ENCODE data around the gene TJAP1.

Gene TJAP1

DNA sequence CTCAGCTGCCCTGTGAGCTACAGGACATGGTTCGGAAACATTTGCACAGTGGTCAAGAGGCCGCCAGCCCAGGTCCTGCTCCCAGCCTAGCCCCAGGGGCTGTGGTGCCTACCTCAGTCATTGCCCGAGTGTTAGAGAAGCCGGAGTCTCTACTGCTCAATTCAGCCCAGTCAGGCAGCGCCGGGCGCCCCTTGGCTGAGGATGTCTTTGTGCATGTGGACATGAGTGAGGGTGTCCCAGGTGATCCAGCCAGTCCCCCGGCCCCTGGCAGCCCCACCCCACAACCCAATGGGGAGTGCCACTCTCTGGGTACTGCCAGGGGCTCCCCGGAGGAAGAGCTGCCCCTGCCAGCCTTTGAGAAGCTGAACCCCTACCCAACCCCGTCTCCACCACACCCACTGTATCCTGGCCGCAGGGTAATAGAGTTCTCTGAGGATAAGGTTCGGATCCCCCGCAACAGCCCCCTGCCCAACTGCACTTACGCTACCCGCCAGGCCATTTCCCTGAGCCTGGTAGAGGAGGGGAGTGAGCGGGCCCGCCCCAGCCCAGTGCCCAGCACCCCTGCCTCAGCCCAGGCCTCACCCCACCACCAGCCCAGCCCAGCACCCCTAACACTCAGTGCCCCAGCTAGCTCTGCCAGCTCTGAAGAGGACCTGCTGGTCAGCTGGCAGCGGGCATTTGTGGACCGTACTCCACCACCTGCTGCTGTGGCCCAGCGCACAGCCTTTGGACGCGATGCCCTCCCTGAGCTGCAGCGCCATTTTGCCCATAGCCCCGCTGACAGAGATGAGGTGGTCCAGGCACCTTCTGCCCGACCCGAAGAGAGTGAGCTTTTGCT, 27.6 kb downstream of the TJAP1 start:
- DNase-seq (ENCODE audit: low read depth in 2 of 2): no peak

DNA sequence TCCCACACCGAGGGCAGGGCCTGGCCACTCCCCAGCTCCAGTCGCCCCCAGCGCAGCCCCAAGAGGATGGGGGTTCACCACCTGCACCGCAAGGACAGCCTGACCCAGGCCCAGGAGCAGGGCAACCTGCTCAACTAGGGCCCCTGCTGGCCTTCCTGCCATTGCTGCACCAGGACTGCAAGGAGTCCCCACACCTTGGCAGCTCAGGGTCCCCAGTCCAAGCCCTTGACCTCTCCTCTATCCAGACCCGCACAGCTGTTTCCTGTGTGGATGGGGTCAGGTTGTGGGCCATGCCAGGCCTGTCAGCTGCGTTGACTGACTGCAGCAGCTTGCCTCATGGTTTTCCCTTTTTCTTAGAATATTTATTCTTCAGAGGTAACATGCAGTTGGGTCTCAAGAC, 28.3 kb downstream of the TJAP1 start:
- no peak for DNase-seq (ENCODE audit: low read depth in 2 of 2)

DNA sequence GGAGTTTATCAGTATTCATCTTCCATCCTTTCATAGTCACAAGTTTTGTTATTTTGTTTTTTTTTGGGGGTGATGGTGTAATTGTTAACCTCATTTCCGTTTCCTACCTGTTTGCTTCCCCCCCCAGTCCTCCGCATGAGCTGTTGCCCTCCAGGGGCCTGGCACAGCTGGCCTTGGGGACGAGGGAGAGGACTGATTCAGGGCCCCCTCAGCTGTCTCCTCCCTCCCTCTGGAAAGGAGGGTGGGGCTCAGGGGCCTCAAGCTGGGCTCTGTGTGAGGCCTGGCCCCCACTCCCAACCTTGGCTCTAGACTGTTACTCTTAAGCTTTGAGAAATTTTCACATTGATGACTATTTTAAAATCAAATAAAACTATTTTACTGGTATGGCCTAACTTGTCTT, 28.8 kb downstream of the TJAP1 start:
- no peak for DNase-seq (ENCODE audit: low read depth in 2 of 2)

DNA sequence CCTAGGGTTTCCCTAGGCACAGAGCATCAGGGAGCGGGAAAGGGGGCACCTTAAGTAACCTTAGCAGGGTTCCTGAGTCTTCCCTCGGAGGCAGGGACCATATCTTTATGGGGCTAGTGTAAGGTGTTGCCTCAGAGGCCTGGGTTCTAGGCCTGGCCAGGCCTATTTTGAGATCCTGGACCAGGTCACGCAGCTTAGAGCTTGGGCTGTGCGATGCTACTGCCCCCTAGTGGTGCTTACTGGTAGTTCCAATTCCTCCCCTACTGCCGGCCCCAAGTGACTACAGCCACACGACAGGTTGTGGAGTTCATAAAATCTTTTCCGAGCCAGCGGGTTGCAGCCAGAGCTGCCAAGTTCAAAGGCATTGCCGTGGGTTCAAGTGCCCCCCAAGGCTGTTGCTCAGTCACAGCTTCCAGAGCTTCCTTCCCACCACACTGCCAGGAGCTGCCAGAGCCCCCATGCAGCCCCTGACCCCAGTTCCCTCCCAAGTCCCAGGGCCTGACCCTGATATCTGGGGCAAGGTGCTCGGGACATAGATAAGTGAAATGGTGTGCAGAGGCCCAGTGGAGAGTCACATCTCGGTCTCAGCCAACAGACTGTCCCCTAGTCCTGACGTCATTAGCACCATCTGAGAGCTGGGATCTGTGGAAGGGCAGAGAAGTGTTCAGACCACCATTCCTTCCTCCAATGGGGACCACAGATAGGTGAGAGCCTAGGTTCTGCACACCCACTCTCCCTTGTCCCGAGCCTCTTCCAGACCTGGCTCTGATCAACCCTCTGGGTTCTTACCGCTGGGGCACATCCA, 29.5 kb downstream of the TJAP1 start:
- peak; percentile 72 to 79 for DNase-seq (ENCODE audit: low read depth in 2 of 2)

DNA sequence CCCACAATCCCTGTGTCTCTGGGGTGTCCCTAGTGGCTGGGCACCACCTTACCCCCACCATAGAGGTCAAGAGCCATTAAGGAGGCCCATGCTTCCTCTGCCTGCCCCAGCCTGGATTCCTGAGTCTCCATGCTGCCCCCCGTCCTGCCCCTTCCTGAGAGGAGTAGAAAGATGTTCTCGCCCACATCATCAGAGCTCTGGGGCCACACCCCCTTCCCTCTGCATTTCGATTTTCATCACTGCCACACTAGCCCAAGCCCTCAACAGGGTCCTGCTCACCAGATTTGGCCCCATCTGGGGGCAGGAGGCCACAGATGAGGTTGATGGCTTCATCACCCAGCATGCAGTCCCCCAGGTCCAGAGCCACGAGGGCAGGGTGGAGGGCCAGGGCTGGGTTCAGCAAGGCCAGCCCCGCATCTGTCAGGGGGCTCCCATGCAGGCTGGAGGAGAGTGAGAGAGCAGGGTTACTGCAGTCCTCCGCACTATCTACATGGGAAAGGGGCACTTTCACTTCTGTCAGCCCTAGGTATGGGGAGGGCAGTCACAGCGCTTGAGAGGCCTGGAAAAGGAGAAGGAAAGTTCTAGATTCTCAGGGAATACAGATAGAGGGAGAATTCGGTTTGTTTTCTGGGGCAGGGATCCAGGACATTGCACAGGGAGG, 31.2 kb downstream of the TJAP1 start:
- no peak for DNase-seq (ENCODE audit: low read depth in 2 of 2)

DNA sequence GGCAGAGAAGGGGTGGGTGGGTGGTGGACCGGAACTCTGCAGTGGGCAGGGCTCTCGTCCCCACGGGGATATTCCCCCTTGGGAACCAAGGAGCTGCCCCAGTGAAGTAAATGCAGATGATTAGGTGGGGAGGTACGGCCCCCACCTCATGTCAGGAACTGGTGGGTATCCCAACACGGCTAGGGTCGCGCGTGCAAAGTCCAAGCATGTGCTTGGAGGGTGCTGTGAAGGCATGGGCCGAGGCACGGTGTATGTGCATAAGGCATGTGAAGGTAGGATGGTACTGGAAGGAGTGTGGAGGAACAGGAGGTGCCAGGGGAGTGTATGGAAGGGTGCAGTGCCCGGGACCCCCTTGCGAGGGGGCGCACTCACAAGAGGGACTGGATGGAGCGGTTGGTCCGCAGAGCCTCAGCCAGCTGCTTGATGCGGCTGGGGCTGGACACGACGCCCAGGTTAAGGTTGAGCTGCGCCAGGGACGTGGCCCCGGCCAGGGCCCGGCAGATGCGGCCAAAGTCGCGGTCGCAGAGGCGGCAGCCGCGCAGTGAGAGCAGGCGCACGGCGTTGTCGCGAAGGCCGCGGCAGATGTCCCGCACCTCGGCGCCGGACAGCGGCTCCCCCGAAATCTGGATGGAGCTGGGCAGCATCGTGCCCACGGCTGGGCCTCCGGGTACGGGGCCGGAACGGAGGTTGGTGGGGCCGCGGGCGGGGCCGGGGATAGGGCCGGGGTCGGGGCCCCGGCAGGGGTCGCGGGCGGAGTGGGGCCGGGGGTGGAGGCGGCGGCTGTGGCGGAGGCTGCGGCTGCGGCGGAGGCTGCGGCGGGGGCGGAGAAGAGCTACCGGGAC, 32.0 kb downstream of the TJAP1 start:
- no peak for DNase-seq (ENCODE audit: low read depth in 2 of 2)

DNA sequence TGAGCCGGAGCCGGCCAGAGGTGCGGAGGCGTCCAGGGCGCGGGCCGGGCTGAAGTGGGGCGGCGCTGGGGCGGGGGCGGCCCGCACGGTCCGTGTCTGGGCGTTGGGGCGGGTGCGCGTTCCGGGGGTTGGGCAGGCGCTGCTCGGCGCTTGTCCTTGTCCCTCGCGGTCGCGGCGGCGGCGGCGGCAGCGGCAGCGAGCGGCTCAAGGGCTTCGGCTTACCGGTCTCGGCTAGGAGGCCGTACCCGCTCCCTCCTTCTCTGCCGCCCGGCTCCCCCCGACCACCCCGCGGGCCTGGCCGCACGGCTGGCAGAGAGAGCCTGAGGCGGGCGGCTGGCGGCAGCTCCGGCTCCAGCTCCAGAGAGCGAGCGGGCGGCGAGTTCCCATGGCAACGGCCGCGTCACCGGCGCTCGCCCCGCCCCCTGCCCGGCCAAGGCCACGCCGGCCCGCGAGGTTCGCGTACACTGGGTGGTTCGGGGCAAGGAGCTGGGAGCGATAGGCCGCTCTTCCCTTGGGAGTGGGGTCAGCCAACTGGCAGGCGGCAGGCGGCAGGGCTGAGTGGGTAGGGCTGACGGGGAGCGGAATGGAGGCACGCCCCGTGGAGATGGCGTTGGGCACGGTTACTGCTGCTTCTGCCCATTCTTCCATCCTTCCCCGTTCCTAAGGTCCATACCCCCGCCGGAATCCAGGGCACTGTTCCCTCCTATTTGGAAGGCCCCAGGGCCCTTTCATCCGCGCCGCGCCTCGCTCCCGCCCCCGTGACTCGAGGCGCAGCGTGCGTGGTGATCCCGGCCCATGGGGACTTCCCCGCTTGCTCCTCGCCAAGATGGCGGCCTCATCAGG, 32.8 kb downstream of the TJAP1 start, which contains the start of gene LRRC73:
Gene LRRC73 (minus strand): TSS at position 363 of the 843 bp plus-strand sequence. CDS start 561 bp downstream, outside the sequence.
- peak; percentile 63 to 70 for DNase-seq (ENCODE audit: low read depth in 2 of 2)

DNA sequence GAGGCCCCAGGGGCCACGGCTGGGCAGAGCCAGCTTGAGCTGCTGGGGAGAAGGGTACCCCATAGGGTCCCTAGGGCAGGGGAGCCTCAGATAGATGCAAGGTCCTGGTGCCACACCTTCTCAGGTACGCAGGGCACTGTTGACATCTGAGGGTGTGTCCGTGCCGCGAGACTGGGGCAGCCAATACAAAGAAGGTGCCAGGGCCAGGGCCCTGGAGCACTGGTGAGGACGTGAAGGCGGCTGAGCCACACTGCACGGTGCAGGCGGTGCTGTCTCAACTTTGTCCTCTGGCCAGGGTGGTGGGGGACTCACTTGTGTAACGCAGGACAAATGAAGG, 33.4 kb downstream of the TJAP1 start:
- no peak for DNase-seq (ENCODE audit: low read depth in 2 of 2)

DNA sequence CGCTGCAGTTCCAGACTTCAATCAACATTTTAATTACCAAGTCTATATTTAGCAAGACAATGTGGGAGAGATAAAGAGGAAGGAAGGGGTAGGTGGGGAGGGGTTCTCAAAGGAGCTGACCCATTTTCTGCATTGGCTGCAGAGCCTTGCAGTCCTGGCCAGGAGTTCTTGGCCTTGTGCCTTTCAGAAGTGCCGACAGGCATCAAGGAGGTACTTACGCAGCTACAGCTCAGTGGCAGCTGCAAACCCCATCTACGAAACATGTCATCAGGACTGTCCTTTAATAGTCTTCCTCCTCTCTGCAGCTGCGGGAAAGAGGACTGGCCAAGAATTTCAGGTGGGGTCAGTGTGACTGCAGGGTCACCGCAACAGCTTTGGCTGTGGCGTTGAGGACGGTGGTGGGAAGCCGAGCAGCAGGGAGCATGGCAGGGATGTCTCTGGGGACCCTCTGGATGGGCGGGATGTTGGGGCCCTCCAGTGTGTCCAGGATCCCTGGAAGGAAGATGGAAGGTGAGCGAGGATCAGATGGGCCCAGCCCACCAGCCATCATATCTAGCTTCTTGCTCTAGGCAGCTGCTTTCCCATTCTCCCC, 34.5 kb downstream of the TJAP1 start:
- DNase-seq (ENCODE audit: low read depth in 2 of 2): no peak

DNA sequence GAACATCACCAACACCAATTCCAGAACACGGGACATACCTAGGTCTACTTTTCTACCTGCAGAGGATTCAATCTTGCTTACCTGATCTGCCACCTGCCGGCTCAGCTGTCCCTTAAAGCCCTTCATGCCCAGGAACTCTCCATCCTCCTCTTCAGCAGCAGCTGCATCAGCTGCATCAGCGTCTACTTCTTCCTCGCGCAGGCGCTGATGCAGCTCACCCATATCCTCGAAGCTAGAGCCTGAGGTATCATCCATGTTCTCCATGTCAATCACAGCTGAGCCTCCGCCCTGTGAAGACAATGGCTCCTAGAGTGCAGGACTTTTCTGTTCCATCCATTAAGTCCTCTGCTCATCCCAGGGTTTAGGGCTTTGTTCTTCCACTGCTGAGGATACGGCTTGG, 38.4 kb downstream of the TJAP1 start:
- no peak for DNase-seq (ENCODE audit: low read depth in 2 of 2)

DNA sequence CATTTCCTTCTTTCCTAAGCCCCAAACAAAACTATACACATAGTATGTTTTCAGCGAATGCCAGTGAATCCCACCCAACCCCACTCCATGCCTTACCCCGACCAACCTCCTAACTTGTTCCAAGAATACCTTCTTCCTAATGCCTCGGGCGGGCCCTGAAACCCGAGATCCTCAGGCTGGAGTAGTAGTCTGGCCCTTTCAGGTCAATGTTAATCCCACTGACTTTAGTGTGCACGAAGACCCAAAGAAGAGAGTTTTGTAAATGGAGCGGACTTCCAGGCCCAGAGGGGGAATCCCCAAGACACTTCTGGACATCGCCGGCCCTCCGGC, 39.0 kb downstream of the TJAP1 start:
- no peak for DNase-seq (ENCODE audit: low read depth in 2 of 2)

DNA sequence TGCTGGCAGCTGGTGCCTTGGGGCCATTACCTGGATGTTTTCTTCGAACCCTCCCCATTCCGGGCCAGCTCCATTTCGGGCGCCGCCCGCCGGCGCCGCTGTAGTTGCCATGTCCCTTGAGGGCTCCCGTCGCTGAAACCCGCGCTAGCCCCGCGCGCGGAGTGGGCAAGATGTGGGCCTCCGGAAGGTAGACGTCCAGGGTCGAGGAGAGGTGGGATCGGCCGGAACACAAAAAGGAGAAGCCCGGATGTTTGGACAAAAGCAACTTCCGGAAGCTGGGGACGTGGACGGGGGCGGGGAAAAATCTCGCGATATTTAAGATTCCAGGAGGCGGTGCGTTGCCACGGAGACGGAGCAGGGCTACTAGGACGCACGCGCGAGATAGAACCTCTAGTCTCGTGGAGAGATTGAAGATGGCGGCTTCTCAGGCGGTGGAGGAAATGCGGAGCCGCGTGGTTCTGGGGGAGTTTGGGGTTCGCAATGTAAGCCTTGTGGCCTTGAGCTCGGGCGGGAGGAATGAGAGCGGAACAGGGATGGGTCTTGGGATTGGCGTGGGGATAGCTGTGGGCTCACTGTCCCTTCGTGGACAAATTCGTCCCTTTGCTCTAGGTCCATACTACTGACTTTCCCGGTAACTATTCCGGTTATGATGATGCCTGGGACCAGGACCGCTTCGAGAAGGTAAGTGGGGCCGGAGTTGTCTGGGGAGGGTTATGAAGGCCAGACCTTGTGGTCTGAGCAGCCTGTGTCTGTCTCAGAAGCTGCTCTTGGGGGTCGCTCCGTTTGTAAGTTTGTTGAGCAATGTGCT, 39.5 kb downstream of the TJAP1 start, which contains the start of the genes POLR1C and YIPF3:
Gene POLR1C (plus strand): TSS at position 393 of the 808 bp plus-strand sequence. CDS start 21 bp downstream, at position 414.
Gene YIPF3 (minus strand): TSS at position 230 of the 808 bp plus-strand sequence. CDS start 119 bp downstream, at position 111.
- DNase-seq (ENCODE audit: low read depth in 2 of 2): peak; percentile 94

DNA sequence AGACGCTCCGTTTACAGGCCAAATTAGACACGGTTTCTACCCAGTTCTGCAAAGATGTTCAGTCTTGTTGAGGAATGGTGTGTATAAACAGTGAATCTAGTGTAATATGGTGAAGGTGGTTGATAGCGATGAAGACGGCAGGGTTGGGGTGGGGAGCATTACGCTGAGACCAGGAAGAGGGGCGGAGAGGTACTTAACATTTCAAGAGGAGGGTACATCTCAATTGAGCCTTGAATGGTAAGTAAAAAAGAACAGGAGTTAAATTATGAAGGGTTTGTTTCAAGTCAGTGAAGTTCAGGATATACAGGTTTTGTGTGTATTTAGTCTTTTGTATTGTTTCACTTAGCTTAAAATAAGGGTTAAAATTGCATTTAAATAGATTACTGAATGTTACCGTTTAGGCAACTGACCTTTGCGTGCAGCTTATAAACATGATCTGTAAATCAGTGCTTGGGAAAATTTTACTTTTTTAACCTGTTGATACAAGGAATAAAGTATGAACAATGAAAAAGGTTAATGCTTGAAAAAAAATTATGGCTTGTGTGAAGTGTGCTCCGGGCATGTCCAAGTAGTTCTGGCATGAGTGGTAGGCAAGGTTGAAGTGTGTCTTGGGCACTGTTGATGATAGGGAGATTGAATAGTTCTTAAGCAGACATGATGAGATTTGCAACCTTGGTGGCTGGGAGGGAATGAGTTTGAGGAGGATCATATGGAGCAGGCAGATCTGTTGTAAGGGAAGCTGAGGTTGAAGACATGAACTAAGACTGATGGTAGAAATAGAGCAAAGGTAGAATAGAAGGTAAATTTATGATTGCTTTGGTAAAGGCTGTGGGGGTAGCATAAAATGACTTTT, 40.4 kb downstream of the TJAP1 start:
- DNase-seq (ENCODE audit: low read depth in 2 of 2): no peak

DNA sequence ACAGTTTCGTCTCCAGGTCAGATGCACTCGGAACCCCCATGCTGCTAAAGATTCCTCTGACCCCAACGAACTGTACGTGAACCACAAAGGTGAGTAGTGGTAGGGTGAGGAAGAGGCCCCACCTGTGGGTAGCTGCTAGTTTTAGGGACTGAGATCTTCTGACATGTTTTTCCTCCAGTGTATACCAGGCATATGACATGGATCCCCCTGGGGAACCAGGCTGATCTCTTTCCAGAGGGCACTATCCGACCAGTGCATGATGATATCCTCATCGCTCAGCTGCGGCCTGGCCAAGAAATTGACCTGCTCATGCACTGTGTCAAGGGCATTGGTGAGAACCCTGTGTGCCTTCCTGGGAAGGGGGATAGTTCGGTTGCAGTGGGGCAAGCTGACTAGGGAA, 42.7 kb downstream of the TJAP1 start:
- no peak for DNase-seq (ENCODE audit: low read depth in 2 of 2)

DNA sequence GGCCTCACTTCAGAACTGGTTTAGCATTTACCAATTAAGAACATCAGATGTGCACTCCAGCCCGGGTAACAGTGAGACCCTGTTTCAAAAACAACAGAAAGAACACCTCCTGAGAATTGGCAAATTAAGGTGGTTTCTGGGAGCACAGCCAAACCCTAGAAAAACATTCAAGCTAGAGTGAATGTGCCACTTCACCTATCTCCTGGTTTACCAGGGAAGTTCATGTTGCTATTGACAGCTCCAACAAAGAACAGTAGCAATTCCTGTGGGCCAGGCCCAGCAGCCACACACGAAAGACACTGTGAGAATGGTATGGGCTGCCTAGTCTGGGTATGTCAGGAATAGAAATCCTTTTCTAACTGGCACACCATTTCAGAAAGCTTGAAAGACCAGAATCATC, 44.5 kb downstream of the TJAP1 start:
- DNase-seq (ENCODE audit: low read depth in 2 of 2): no peak

DNA sequence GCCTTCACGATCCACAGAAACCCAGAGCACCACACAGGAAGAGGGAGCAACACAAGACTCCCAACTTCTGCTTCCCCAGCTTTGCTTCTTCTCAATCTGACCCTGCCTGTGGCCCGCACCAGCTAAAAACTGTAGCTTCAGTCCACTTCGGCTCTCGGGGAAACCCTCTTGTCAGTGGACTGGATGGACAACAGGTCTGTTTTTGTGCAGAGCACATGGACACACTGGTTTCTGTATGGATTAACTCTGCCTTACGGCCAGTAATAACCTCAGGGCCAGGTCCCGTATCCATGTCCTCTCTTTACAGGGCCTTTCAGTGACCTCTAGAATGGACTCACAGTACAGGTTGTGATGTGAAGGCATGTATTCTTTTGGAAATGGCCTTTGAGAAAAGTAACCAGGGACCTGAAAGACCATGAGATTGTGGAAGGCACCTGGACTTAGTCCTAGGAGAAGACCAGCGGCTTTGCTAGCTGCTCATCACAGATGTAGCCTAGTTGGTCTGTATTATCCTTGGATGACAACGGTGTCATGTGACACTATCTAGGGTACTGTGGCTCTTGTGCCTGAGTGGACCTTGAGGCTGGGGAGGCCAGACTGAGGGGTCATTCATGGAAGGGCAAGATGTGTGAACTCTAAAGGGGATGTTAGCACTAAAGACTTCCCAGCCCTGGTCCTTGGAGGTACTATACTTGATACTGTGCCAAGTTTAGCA, 45.3 kb downstream of the TJAP1 start:
- DNase-seq (ENCODE audit: low read depth in 2 of 2): no peak

DNA sequence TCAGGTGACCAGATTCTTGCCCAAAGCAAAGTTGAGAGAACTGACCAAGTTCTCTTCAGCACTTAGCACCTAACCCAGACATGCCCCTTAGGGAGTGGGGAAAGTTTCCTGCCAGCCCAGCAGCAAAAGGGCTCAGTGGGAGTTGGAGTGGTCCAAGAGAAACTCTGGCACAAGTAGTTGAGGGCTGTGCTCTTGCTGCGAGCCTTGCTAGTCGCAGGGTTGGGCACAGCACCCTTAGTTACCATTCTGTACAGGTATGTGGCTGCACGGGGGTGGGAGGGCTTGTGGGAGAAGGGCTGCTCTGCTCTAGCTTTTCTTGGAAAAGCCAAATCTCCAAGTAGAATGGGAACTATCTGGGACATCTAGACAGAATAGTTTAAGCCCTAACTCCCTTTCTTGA, 45.9 kb downstream of the TJAP1 start:
- DNase-seq (ENCODE audit: low read depth in 2 of 2): no peak

DNA sequence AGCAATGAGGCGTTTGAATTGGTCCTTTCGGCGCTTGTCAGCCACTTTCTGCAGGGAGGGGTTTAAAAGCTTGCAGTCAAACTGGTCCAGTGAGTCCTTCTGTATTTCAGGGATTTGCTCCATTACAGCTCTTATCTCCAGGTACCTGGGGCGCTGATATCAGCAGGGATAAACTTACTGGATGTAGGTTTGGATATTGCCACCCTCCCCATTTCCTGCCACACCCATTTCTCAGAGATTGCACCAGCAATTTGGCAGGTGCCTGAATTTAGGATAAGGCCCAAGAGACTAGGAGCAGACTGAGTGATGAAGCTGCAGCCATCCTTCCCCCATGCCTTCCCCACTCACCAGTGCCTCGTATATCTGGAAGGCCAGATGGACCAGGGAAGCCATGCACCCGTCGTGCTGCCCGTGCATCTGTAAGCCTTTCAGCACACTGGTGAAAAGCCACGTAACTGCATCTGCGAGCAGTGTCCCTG, 47.2 kb downstream of the TJAP1 start:
- DNase-seq (ENCODE audit: low read depth in 2 of 2): no peak

All from activated CD4-positive, alpha-beta T cell treated with anti-CD3 and anti-CD28 coated beads for 24 hours (primary cell).